ENCODE measurements around the gene CDK12. TPM values are rescaled to one million over a fixed set of nuclear protein-coding genes. Genes with fewer than 3 reads are reported as not detected.
A peak's percentile ranks its signal among the peaks of the same experiment; 100 is the strongest.

CDK12 gene
- total RNA-seq, 1 experiment from 2014 or later, result 51.2 TPM

- H3K4me2 ChIP-seq (ENCODE audit: low read length), result no peak overlapping the region
- H2AFZ ChIP-seq (ENCODE audit: low read depth, low read length, poor library complexity, severe bottlenecking), result no peak overlapping the region
- ATAC-seq (peak; percentile 92), DNase-seq (ENCODE audit: low read depth, low spot score) (peak; percentile 13)
- no peak overlapping the region for H3K9ac ChIP-seq (ENCODE audit: low read length)
- H3K79me2 ChIP-seq (ENCODE audit: insufficient read depth, low read length), result no peaks in the 10 kb centered on the region
- H3K4me3 ChIP-seq (replicated peaks in 1 of 2; ENCODE audit: low read depth in 1 of 2, low read length in 2 of 2), result no peak overlapping the region
- no peaks in the 10 kb centered on the region for H3K27me3 ChIP-seq (ENCODE audit: insufficient read depth, low read length)
- no peaks in the 10 kb centered on the region for H3K9me3 ChIP-seq (ENCODE audit: control insufficient read depth in 1 of 2, insufficient read depth in 1 of 2, low read depth in 1 of 2, low read length in 2 of 2)
- TF ChIP-seq RAD21 (IDR thresholded peaks at IDR 0.05; ENCODE audit: low read depth), result peak; percentile 83
- no peak for TF ChIP-seq EZH2 (IDR thresholded peaks at IDR 0.05)
- peak; percentile 92 to 99 (median 98) for TF ChIP-seq CTCF (IDR thresholded peaks at IDR 0.05 in 2 of 3, conservative IDR thresholded peaks at IDR 0.05 in 1 of 3; ENCODE audit: borderline replicate concordance in 1 of 3, insufficient read depth in 1 of 3, low read depth in 2 of 3, low read length in 2 of 3)
- H3K4me1 ChIP-seq (ENCODE audit: control insufficient read depth in 1 of 2, insufficient read depth in 2 of 2, low read length in 2 of 2), result no peaks in the 10 kb centered on the region
- H3K27ac ChIP-seq (ENCODE audit: low read depth, low read length), result no peak overlapping the region
- ChIA-PET CTCF (interaction anchor here (0.7 to 3.6 kb wide), 21 partner anchors 10 to 385 kb away, joined by 3 to 58 read pairs (median 4); no protein-coding TSS in a partner anchor), RAD21 (ENCODE audit: low non-redundant PET in 1 of 2, low total read pairs in 2 of 2, uncharacterized antibody in 2 of 2, unreplicated experiment in 2 of 2) (interaction anchor here (0.6 to 1.3 kb wide), 5 partner anchors 74 to 341 kb away, joined by 4 to 7 read pairs (median 5); no protein-coding TSS in a partner anchor), POLR2A (interaction anchor here (1.2 kb wide), 1 partner anchor 341 kb away, joined by 4 read pairs; no protein-coding TSS in a partner anchor)
- H3K9me2 ChIP-seq (ENCODE audit: insufficient read depth), result no peaks in the 10 kb centered on the region
- intact Hi-C loops (cut with micrococcal nuclease), result loop anchor here (1.0 to 5.0 kb wide), 3 partner anchors 75 to 207 kb away; no protein-coding TSS in a partner anchor
- no TSS peak for BruUV-seq (replicated peaks)
- H4K20me1 ChIP-seq (ENCODE audit: insufficient read depth), result no peaks in the 10 kb centered on the region
- peaks cover 0 to 6% of the 10 kb centered on the region in 2 experiments; a peak in 2 of 4 replicates for H3K36me3 ChIP-seq (ENCODE audit: control insufficient read depth in 1 of 2, insufficient read depth in 2 of 2, low read length in 2 of 2)
Observed at GRCh38 chr17:39547713-39548478, 86.6 kb downstream of the CDK12 start.
